Measurements from ENCODE around the gene RASSF5. TPM values are rescaled to one million over a fixed set of nuclear protein-coding genes. Genes with fewer than 3 reads are reported as not detected.
A peak's percentile ranks its signal among the peaks of the same experiment; 100 is the strongest.

RASSF5 gene
- total RNA-seq, 2 experiments from 2014 or later, result 153 to 156 TPM

- ChIA-PET CTCF (interaction anchor here (2.7 kb wide), 1 partner anchor 186 kb away, joined by 21 read pairs; no protein-coding TSS in a partner anchor), POLR2A (interaction anchor here (0.6 kb wide), 1 partner anchor 428 kb away, joined by 3 read pairs; no protein-coding TSS in a partner anchor)
- intact Hi-C loops (cut with DNase I, micrococcal nuclease), result loop anchor here (2.0 to 10.0 kb wide), 4 partner anchors 105 to 507 kb away; no protein-coding TSS in a partner anchor
- Histone ChIP-seq H3K9me3 (ENCODE audit: control insufficient read depth in 1 of 2, insufficient read depth in 1 of 2, low read length in 2 of 2) (no peaks in the 10 kb centered on the region), H3K4me1 (ENCODE audit: insufficient read depth, low read length) (peaks cover 27% of the 10 kb centered on the region), H3K27ac (ENCODE audit: low read depth in 1 of 2, low read length in 2 of 2) (no peak overlapping the region), H3K36me3 (ENCODE audit: insufficient read depth, low read length) (peaks cover 94% of the 10 kb centered on the region), H3K27me3 (ENCODE audit: control insufficient read depth in 1 of 2, insufficient read depth in 2 of 2, low read length in 2 of 2) (no peaks in the 10 kb centered on the region), H3K4me3 (ENCODE audit: low read length) (no peak overlapping the region)
- peaks cover 22% of the 10 kb centered on the region for H3K4me1 Mint-ChIP-seq (ENCODE audit: low read depth)
- no peaks in the 10 kb centered on the region for H3K27me3 Mint-ChIP-seq
- no peak for TF ChIP-seq CTCF (IDR thresholded peaks at IDR 0.05)
- H3K4me3 Mint-ChIP-seq, result no peak overlapping the region
- ATAC-seq (ENCODE audit: poor library complexity) (no peak), DNase-seq (no peak)
- H3K9me3 Mint-ChIP-seq, result no peaks in the 10 kb centered on the region
- no peak overlapping the region for H3K27ac Mint-ChIP-seq
- H3K36me3 Mint-ChIP-seq (ENCODE audit: low read depth), result peaks cover 84% of the 10 kb centered on the region
Measured at GRCh38 chr1:206477581-206478380, 29.6 kb upstream of the RASSF5 start.

GRCh38 chr1:206478746-206479145 is 28.6 kb upstream of the RASSF5 start:
- Histone ChIP-seq H3K27ac (ENCODE audit: low read depth in 1 of 2, low read length in 2 of 2) (no peak overlapping the region), H3K9me3 (ENCODE audit: control insufficient read depth in 1 of 2, insufficient read depth in 1 of 2, low read length in 2 of 2) (no peaks in the 10 kb centered on the region), H3K36me3 (ENCODE audit: insufficient read depth, low read length) (peaks cover 96% of the 10 kb centered on the region), H3K4me1 (ENCODE audit: insufficient read depth, low read length) (peaks cover 19% of the 10 kb centered on the region), H3K4me3 (ENCODE audit: low read length) (no peak overlapping the region), H3K27me3 (ENCODE audit: control insufficient read depth in 1 of 2, insufficient read depth in 2 of 2, low read length in 2 of 2) (no peaks in the 10 kb centered on the region)
- H3K27me3 Mint-ChIP-seq, result no peaks in the 10 kb centered on the region
- CTCF ChIA-PET, result interaction anchor here (0.8 to 2.7 kb wide), 11 partner anchors 14 to 329 kb away, joined by 3 to 22 read pairs (median 5); partner anchors contain the start of genes DYRK3 and EIF2D
- H3K4me1 Mint-ChIP-seq (ENCODE audit: low read depth), result peaks cover 15% of the 10 kb centered on the region
- TF ChIP-seq CTCF (IDR thresholded peaks at IDR 0.05), result no peak
- intact Hi-C loops (cut with DNase I, micrococcal nuclease), result loop anchor here (1.0 to 10.0 kb wide), 7 partner anchors 16 to 506 kb away; no protein-coding TSS in a partner anchor
- H3K36me3 Mint-ChIP-seq (ENCODE audit: low read depth), result peaks cover 84% of the 10 kb centered on the region
- ATAC-seq (ENCODE audit: poor library complexity), result no peak
- no peak overlapping the region for H3K4me3 Mint-ChIP-seq
- POLR2A ChIA-PET, result interaction anchor here (1.2 to 1.8 kb wide), 4 partner anchors 9 to 185 kb away, joined by 3 to 21 read pairs (median 6); partner anchors contain the start of gene IKBKE
- H3K27ac Mint-ChIP-seq, result no peak overlapping the region
- no peak for DNase-seq
- H3K9me3 Mint-ChIP-seq, result no peaks in the 10 kb centered on the region

- no peak overlapping the region for H3K4me3 Mint-ChIP-seq
- DNase-seq (peak; percentile 46 to 84 (median 60)), ATAC-seq (ENCODE audit: poor library complexity) (peak; percentile 93)
- H3K27ac Mint-ChIP-seq, result peak overlapping the region; percentile 23
- peaks cover 15% of the 10 kb centered on the region for H3K4me1 Mint-ChIP-seq (ENCODE audit: low read depth)
- H3K27ac ChIP-seq (ENCODE audit: low read depth in 1 of 2, low read length in 2 of 2), result no peak overlapping the region
- intact Hi-C loops (cut with DNase I, micrococcal nuclease), result loop anchor here (1.0 to 10.0 kb wide), 7 partner anchors 17 to 505 kb away; no protein-coding TSS in a partner anchor
- no peaks in the 10 kb centered on the region for H3K9me3 Mint-ChIP-seq
- peaks cover 82% of the 10 kb centered on the region for H3K36me3 Mint-ChIP-seq (ENCODE audit: low read depth)
- no peaks in the 10 kb centered on the region for H3K9me3 ChIP-seq (ENCODE audit: control insufficient read depth in 1 of 2, insufficient read depth in 1 of 2, low read length in 2 of 2)
- H3K36me3 ChIP-seq (ENCODE audit: insufficient read depth, low read length), result peaks cover 94% of the 10 kb centered on the region
- no peaks in the 10 kb centered on the region for H3K27me3 Mint-ChIP-seq
- peak; percentile 73 for TF ChIP-seq CTCF (IDR thresholded peaks at IDR 0.05)
- H3K27me3 ChIP-seq (ENCODE audit: control insufficient read depth in 1 of 2, insufficient read depth in 2 of 2, low read length in 2 of 2), result no peaks in the 10 kb centered on the region
- H3K4me3 ChIP-seq (ENCODE audit: low read length), result no peak overlapping the region
- peaks cover 13% of the 10 kb centered on the region for H3K4me1 ChIP-seq (ENCODE audit: insufficient read depth, low read length)
- CTCF ChIA-PET, result interaction anchor here (0.6 to 2.7 kb wide), 25 partner anchors 9 to 502 kb away, joined by 3 to 22 read pairs (median 4); partner anchors contain the start of genes DYRK3, EIF2D and IKBKE
- POLR2A ChIA-PET, result interaction anchor here (0.7 to 1.8 kb wide), 8 partner anchors 9 to 185 kb away, joined by 3 to 21 read pairs (median 4); partner anchors contain the start of genes EIF2D and IKBKE
Measured at GRCh38 chr1:206479183-206480125, 27.9 kb upstream of the RASSF5 start.

Measured in CD4-positive, alpha-beta T cell (primary cell).